Right lobe of liver (tissue), 6 donors: ENCODE measurements around the gene DOCK1. TPM values are rescaled to one million over a fixed set of nuclear protein-coding genes. Genes with fewer than 3 reads are reported as not detected.

Experiments
- ATAC-seq, 4 donors: fragments of 200-7000 bp; cut with Tn5 transposase; one replicate each; pipeline ENCODE4 v1.9.1; 2020; ENCODE audit warnings: mild to moderate bottlenecking in 4 of 4, moderate library complexity in 4 of 4
- DNase-seq, 3 donors: peaks; one replicate each; pipeline ENCODE4 v3.0.0-alpha.2; 2020
- H3K27ac ChIP-seq, 3 donors: fragments of 200-600 bp; one replicate each; pipeline ENCODE4 v1.8.0; 2022
- H3K27me3 ChIP-seq, 2 donors: fragments of 200-600 bp; one replicate each; pipeline ENCODE4 v1.8.0; 2022
- H3K36me3 ChIP-seq, 4 donors: fragments of 200-600 bp; sonication (generic) in 1 of 4; one replicate each; pipeline versions ENCODE4 v1.5.1 to v1.8.0; 2017 to 2022; ENCODE audit warnings: control low read depth in 1 of 4
- H3K4me1 ChIP-seq, 4 donors: fragments of 200-600 bp; sonication (generic) in 1 of 4; one replicate each; pipeline versions ENCODE4 v1.5.1 to v1.8.0; 2017 to 2022; ENCODE audit warnings: control low read depth in 1 of 4
- H3K4me3 ChIP-seq, 3 donors: fragments of 200-600 bp; one replicate each; pipeline ENCODE4 v1.8.0; 2022
- H3K9me3 ChIP-seq, 4 donors: fragments of 200-600 bp; sonication (generic) in 1 of 4; one replicate each; pipeline versions ENCODE4 v1.5.1 to v1.8.0; 2017 to 2022; ENCODE audit warnings: control low read depth in 1 of 4
- CTCF ChIP-seq, 4 donors: fragments of 200-600 bp in 3 of 4; fragments of 450-650 bp in 1 of 4; IDR thresholded peaks; one replicate each; pipeline versions ENCODE4 v1.5.1 to v1.8.0; 2016 to 2022; ENCODE audit warnings: antibody characterized with exemption in 4 of 4, mild to moderate bottlenecking in 2 of 4
- POLR2A ChIP-seq: fragments of 450-650 bp; IDR thresholded peaks from one replicate; pipeline ENCODE4 v1.6.1; 2017; ENCODE audit warnings: antibody characterized with exemption, mild to moderate bottlenecking
- WGBS: methylation state at CpG from one replicate; pipeline ENCODE4 v1.1.6; 2018; ENCODE audit warnings: low coverage, low lambda C conversion rate; ENCODE audit not compliant: insufficient coverage; ENCODE audit errors: missing lambda C conversion rate; 5-methylcytosine and 5-hydroxymethylcytosine counted together
- intact Hi-C, 2 donors: fragments of 100-400 bp; cut with DNase I; formaldehyde crosslinking; loops; one replicate each; pipeline versions ENCODE4 v1.11.2 to v1.14.1; 2022
- total RNA-seq, 6 experiments: library from RNA; depleted of rRNA in 2 of 6; stranded (reverse); fragments of >200 nt in 2 of 6; fragmentation: NEBNext Ultra II Directional in 3 of 6; extraction: Animal tissue kit (Norgen Biotek cat#: 25700) in 3 of 6; gene quantifications; one replicate each; pipeline versions ENCODE4 v1.1.0 to v1.2.4, GENCODE V29; 2016 to 2023
- donor health status: DM: no; HTN: yes; CAD: no.
- donor health status: DM: no; HTN: no; CAD: no.
- donor health status: DM: no; HTN: no; CAD: no.
- donor health status: DM: no; HTN: yes; CAD: no.
- donor health status: DM: no; HTN: yes; CAD: no.

DOCK1 gene
- total RNA-seq, 6 experiments from 2014 or later = 13.8 to 17.8 (median 14.6) TPM

GRCh38 chr10:127227663-127228062 lies 322.4 kb downstream of the DOCK1 start:
- peaks cover 0 to 16% (median 7%) of the 10 kb centered on the region in 4 donors for H3K4me1 ChIP-seq
- H3K27ac ChIP-seq = peak overlapping the region in 1 of 3 donors; percentile 10
- no peaks in the 10 kb centered on the region for H3K27me3 ChIP-seq
- DNase-seq = peak in 1 of 3 donors; percentile 69
- intact Hi-C loops = no loop called here
- 57% methylated on average over 1 of the region's 1 CpG for WGBS
- H3K9me3 ChIP-seq = no peaks in the 10 kb centered on the region
- H3K4me3 ChIP-seq = peak overlapping the region in 1 of 3 donors; percentile 5
- ATAC-seq = peak; percentile 82 to 87 (median 83)
- H3K36me3 ChIP-seq = no peaks in the 10 kb centered on the region
- TF ChIP-seq POLR2A (no peak), CTCF (IDR thresholded peaks at IDR 0.05) (no peak)

GRCh38 chr10:127228195-127228787 lies 323.1 kb downstream of the DOCK1 start:
- no peaks in the 10 kb centered on the region for H3K36me3 ChIP-seq
- peak overlapping the region in 1 of 3 donors; percentile 5 for H3K4me3 ChIP-seq
- WGBS = 41% methylated on average over 8 of the region's 12 CpGs
- peaks cover 0 to 16% (median 7%) of the 10 kb centered on the region in 4 donors for H3K4me1 ChIP-seq
- no peaks in the 10 kb centered on the region for H3K27me3 ChIP-seq
- peak overlapping the region in 1 of 3 donors; percentile 10 for H3K27ac ChIP-seq
- peak; percentile 65 to 78 (median 72) for ATAC-seq
- TF ChIP-seq POLR2A (no peak), CTCF (IDR thresholded peaks at IDR 0.05) (peak in 1 of 4 donors; percentile 14)
- H3K9me3 ChIP-seq = no peaks in the 10 kb centered on the region
- intact Hi-C loops = no loop called here
- no peak for DNase-seq

GRCh38 chr10:127234306-127234800 lies 329.1 kb downstream of the DOCK1 start:
- H3K27me3 ChIP-seq = no peaks in the 10 kb centered on the region
- no peaks in the 10 kb centered on the region for H3K4me1 ChIP-seq
- intact Hi-C loops = no loop called here
- TF ChIP-seq CTCF (IDR thresholded peaks at IDR 0.05) = no peak
- no peak for TF ChIP-seq POLR2A
- 100% methylated on average over 1 of the region's 1 CpG for WGBS
- no peaks in the 10 kb centered on the region for H3K36me3 ChIP-seq
- H3K9me3 ChIP-seq = no peaks in the 10 kb centered on the region
- no peak overlapping the region for H3K4me3 ChIP-seq
- no peak overlapping the region for H3K27ac ChIP-seq
- no peak for ATAC-seq
- no peak for DNase-seq

GRCh38 chr10:127236266-127236665 lies 331.0 kb downstream of the DOCK1 start:
- H3K4me1 ChIP-seq = no peaks in the 10 kb centered on the region
- no peaks in the 10 kb centered on the region for H3K27me3 ChIP-seq
- no peak for ATAC-seq
- H3K4me3 ChIP-seq = no peak overlapping the region
- no peak for DNase-seq
- H3K27ac ChIP-seq = no peak overlapping the region
- no peaks in the 10 kb centered on the region for H3K36me3 ChIP-seq
- WGBS = 69% methylated on average over 3 of the region's 3 CpGs
- TF ChIP-seq CTCF (IDR thresholded peaks at IDR 0.05) = no peak
- TF ChIP-seq POLR2A = no peak
- no peaks in the 10 kb centered on the region for H3K9me3 ChIP-seq
- intact Hi-C loops = no loop called here
